Liver (tissue), 9 donors: ENCODE results near the gene NDUFB7. TPM values are rescaled to one million over a fixed set of nuclear protein-coding genes. Genes with fewer than 3 reads are reported as not detected.
"Not testable (repeated sequence)": the region's sequence is repeated elsewhere in the genome, so short reads cannot be mapped to it uniquely, and the experiment has no call there.

Source experiments
- DNase-seq: peaks from one replicate; pipeline ENCODE4 v3.0.0-alpha.2; 2017; ENCODE audit warnings: low spot score
- H3K27ac ChIP-seq, 2 donors: one replicate each; pipeline ENCODE4 v1.7.0; 2013; ENCODE audit warnings: inconsistent platforms in 2 of 2, low read length in 2 of 2, control low read depth in 1 of 2, low read depth in 1 of 2, mild to moderate bottlenecking in 1 of 2
- H3K27me3 ChIP-seq, 4 donors: one replicate each; pipeline versions ENCODE4 v1.6.1 to v1.7.0; 2013; ENCODE audit warnings: low read length in 3 of 4, inconsistent platforms in 1 of 4, mild to moderate bottlenecking in 1 of 4, moderate library complexity in 1 of 4; ENCODE audit not compliant: control insufficient read depth in 4 of 4, insufficient read depth in 4 of 4
- H3K36me3 ChIP-seq, 4 donors: one replicate each; pipeline versions ENCODE4 v1.6.1 to v1.7.0; 2013; ENCODE audit warnings: low read length in 3 of 4, mild to moderate bottlenecking in 3 of 4, low read depth in 1 of 4, moderate library complexity in 1 of 4; ENCODE audit not compliant: control insufficient read depth in 4 of 4, insufficient read depth in 3 of 4
- H3K4me1 ChIP-seq, 4 donors: one replicate each; pipeline versions ENCODE4 v1.6.1 to v1.7.0; 2013; ENCODE audit warnings: low read length in 3 of 4, mild to moderate bottlenecking in 3 of 4, moderate library complexity in 1 of 4; ENCODE audit not compliant: control insufficient read depth in 4 of 4, insufficient read depth in 4 of 4
- H3K4me3 ChIP-seq, 3 donors: one replicate each; pipeline versions ENCODE4 v1.6.1 to v1.7.0; 2013; ENCODE audit warnings: low read length in 3 of 3, control low read depth in 1 of 3, low read depth in 1 of 3, mild to moderate bottlenecking in 1 of 3
- H3K9ac ChIP-seq, 2 donors: one replicate each; pipeline ENCODE4 v1.7.0; 2013; ENCODE audit warnings: low read length in 2 of 2, mild to moderate bottlenecking in 2 of 2, moderate library complexity in 2 of 2, control low read depth in 1 of 2, low read depth in 1 of 2
- H3K9me3 ChIP-seq, 4 donors: one replicate each; pipeline versions ENCODE4 v1.6.1 to v1.7.0; 2013; ENCODE audit warnings: low read length in 3 of 4; ENCODE audit not compliant: control insufficient read depth in 4 of 4
- EGR1 ChIP-seq, 2 donors: IDR thresholded peaks; 2 replicates each; pipeline ENCODE4 v1.6.1; 2016 to 2018; ENCODE audit warnings: antibody characterized with exemption in 2 of 2, low read depth in 2 of 2
- FOXA2 ChIP-seq: IDR thresholded peaks from 2 replicates; pipeline ENCODE4 v1.6.1; 2016; ENCODE audit warnings: antibody characterized with exemption
- GABPA ChIP-seq, 2 donors: IDR thresholded peaks in 1 of 2; conservative IDR thresholded peaks in 1 of 2; 2 replicates each; pipeline ENCODE4 v1.6.1; 2016; ENCODE audit warnings: antibody characterized with exemption in 2 of 2, mild to moderate bottlenecking in 1 of 2, moderate library complexity in 1 of 2
- HNF4A ChIP-seq, 2 donors: conservative IDR thresholded peaks; 2 replicates each; pipeline ENCODE4 v1.6.1; 2016; ENCODE audit warnings: antibody characterized with exemption in 2 of 2, mild to moderate bottlenecking in 2 of 2
- HNF4G ChIP-seq: IDR thresholded peaks from 2 replicates; pipeline ENCODE4 v1.6.1; 2016; ENCODE audit warnings: antibody characterized with exemption
- NR2F2 ChIP-seq: IDR thresholded peaks from 2 replicates; pipeline ENCODE4 v1.6.1; 2016; ENCODE audit warnings: antibody characterized with exemption
- RAD21 ChIP-seq, 2 donors: IDR thresholded peaks; 2 replicates each; pipeline ENCODE4 v1.6.1; 2016; ENCODE audit warnings: antibody characterized with exemption in 2 of 2, mild to moderate bottlenecking in 2 of 2
- SP1 ChIP-seq: IDR thresholded peaks from 2 replicates; pipeline ENCODE4 v1.6.1; 2018; ENCODE audit warnings: antibody characterized with exemption, mild to moderate bottlenecking
- TAF1 ChIP-seq: conservative IDR thresholded peaks from 2 replicates; pipeline ENCODE4 v1.6.1; 2016; ENCODE audit warnings: antibody characterized with exemption, mild to moderate bottlenecking
- YY1 ChIP-seq: IDR thresholded peaks from 2 replicates; pipeline ENCODE4 v1.6.1; 2016; ENCODE audit warnings: antibody characterized with exemption, mild to moderate bottlenecking
- WGBS: extraction: QIAGEN DNeasy Blood & Tissue Kit; methylation state at CpG from one replicate; pipeline ENCODE4 v1.1.7; 2013; 5-methylcytosine and 5-hydroxymethylcytosine counted together
- polyA plus RNA-seq, 2 donors: library from polyadenylated mRNA; stranded (reverse) in 1 of 2; unstranded in 1 of 2; fragments of 200-250 nt in 1 of 2; fragments of >200 nt in 1 of 2; fragmentation: Nextera tagmentation in 1 of 2; extraction: Ambion mirVana in 1 of 2; gene quantifications; one replicate each; pipeline versions ENCODE4 v1.2.1 to v1.2.3, GENCODE V29; 2013 to 2015
- total RNA-seq, 2 donors: library from RNA; depleted of rRNA; stranded (reverse); fragments of >200 nt; gene quantifications; one replicate each; pipeline ENCODE4 v1.2.3, GENCODE V29; 2014
- TF ChIP-seq, protein P1 (sequence below): IDR thresholded peaks from 2 replicates; pipeline ENCODE4 v1.6.1; 2016; ENCODE audit warnings: antibody characterized with exemption
- TF ChIP-seq, protein P2 (sequence below): IDR thresholded peaks from 2 replicates; pipeline ENCODE4 v1.6.1; 2016; ENCODE audit warnings: antibody characterized with exemption
- TF ChIP-seq, protein P3 (sequence below): IDR thresholded peaks from 2 replicates; pipeline ENCODE4 v1.6.1; 2016; ENCODE audit warnings: antibody characterized with exemption
- TF ChIP-seq, protein P4 (sequence below): fragments of 150-350 bp; IDR thresholded peaks from 2 replicates; pipeline ENCODE4 v1.5.1; 2017; ENCODE audit warnings: improper control_type of control experiment, low read depth, low read length; ENCODE audit not compliant: missing input control
- donor health status: healthy.
- donor health status: healthy.
- donor health status: healthy.
- donor health status: healthy.
- donor health status: healthy.

Gene NDUFB7
- total and polyA plus RNA-seq, 4 donors = 110 to 293 (median 252) TPM

DNA sequence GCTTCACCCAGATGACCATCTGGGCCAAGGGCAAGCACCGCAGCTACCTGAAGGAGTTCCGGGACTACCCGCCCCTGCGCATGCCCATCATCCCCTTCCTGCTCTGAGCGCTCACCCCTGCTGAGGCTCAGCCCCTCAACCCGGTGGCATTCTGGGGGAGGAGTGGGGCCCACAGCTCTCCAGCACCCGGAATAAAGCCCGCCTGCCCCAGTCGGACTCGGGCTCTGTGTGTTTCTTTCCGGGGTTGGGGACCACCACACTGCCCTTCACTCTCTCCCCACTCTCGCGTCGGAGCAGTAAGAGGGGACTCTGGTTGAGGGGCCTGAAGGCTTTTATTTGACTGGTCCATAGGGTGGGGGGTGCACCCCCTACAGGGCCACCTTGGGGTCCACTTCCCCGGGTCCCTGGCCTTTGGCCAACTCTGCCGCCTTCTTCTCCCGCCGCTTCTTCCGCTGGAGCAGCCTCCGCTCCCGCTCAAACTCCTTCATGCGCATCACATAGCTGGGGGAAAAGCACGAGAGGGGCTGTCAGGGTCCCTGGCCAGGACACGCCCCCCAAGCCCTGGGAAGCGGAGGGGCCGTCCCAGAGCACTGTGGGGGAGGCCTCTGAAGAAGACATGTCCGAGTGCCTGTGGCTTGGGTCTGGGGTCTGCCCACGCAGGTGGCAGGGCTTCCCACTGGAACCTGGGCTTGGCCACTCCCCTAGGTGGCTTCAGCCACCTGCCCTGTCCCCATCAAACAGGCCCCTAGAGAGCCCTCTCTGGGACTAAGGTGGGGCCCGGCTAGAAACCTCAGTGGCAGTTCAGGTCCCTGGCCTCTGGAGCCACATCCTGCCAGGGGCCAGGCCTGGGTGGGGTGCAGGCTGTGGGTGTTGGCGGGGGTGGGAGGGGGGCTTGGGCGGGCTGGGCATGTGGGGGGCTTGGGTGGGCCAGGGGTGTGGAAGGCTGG is 5.8 kb downstream of the NDUFB7 start:
- Histone ChIP-seq H3K4me1 (peaks cover 5 to 17% (median 12%) of the 10 kb centered on the region in 4 donors), H3K27me3 (no peaks in the 10 kb centered on the region), H3K4me3 (no peak overlapping the region), H3K9me3 (no peaks in the 10 kb centered on the region), H3K27ac (no peak overlapping the region), H3K36me3 (peaks cover 0 to 11% (median 1%) of the 10 kb centered on the region in 4 donors), H3K9ac (no peak overlapping the region)
- 91% methylated on average over 27 of the region's 31 CpGs for WGBS
- DNase-seq = no peak
- TF ChIP-seq YY1 (no peak), GABPA (IDR thresholded peaks at IDR 0.05 in 1 of 2, conservative IDR thresholded peaks at IDR 0.05 in 1 of 2) (no peak), SP1 (no peak)
- TF ChIP-seq, protein P1, sequence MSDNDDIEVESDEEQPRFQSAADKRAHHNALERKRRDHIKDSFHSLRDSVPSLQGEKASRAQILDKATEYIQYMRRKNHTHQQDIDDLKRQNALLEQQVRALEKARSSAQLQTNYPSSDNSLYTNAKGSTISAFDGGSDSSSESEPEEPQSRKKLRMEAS = no peak
- TF ChIP-seq, protein P2, sequence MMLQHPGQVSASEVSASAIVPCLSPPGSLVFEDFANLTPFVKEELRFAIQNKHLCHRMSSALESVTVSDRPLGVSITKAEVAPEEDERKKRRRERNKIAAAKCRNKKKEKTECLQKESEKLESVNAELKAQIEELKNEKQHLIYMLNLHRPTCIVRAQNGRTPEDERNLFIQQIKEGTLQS = no peak

DNA sequence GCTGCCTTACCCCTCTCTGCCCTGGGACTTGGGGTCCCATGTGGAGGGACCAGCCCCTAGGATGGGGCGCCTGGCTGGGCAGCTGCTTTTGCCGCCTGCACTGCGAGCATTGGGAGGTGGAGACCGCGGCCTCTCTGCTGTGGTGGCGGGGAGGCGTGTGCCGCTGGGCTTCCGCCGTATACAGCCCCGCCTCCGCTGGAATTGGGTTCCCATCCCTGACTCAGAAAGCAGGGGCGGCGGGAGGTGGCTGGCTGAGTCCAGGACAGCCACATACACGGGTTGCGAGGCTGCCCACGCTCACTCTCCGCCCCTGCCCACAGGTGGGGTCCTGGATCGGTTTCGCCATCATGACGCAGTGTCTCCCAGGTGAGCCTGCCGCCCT is 6.6 kb downstream of the NDUFB7 start:
- WGBS = 93% methylated on average over 22 of the region's 22 CpGs
- H3K4me1 ChIP-seq = peaks cover 0 to 17% (median 12%) of the 10 kb centered on the region in 4 donors
- H3K9me3 ChIP-seq = no peaks in the 10 kb centered on the region
- H3K27ac ChIP-seq = no peak overlapping the region
- H3K4me3 ChIP-seq = no peak overlapping the region
- no peak for TF ChIP-seq HNF4A (conservative IDR thresholded peaks at IDR 0.05)
- TF ChIP-seq, protein P2 = no peak
- TF ChIP-seq EGR1 (IDR thresholded peaks at IDR 0.05; ENCODE audit: low read depth in 2 of 2) = no peak
- H3K36me3 ChIP-seq = peaks cover 0 to 11% (median 1%) of the 10 kb centered on the region in 4 donors
- DNase-seq = no peak
- no peaks in the 10 kb centered on the region for H3K27me3 ChIP-seq
- no peak overlapping the region for H3K9ac ChIP-seq

DNA sequence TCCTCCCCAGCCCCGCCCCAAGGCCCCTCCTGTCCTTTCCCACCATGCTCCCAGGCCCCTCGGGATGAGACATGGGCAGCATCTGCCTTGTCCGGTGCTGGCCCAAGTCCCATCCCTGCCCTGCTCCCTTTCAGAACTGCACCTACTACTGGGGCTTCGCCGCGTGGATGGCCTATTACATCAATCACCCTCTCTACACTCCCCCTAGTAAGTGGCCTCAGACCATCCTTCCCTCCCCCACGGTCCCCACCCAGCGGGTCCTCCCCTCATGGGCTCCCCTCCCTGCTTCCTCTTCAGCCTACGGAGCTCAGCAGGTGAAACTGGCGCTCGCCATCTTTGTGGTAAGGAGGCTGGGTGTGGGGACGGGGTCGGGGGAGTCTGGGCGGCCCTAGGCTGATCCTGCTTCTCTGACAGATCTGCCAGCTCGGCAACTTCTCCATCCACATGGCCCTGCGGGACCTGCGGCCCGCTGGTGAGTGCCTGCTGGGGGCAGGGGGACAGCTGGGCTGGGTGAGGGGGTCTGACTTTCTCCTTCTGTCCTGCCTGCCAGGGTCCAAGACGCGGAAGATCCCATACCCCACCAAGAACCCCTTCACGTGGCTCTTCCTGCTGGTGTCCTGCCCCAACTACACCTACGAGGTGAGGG is 7.1 kb downstream of the NDUFB7 start:
- Histone ChIP-seq H3K4me1 (peaks cover 0 to 22% (median 17%) of the 10 kb centered on the region in 4 donors), H3K36me3 (peaks cover 0 to 11% (median 1%) of the 10 kb centered on the region in 4 donors)
- H3K27me3 ChIP-seq, H3K27ac ChIP-seq, DNase-seq, H3K9ac ChIP-seq, H3K4me3 ChIP-seq, H3K9me3 ChIP-seq: not testable (repeated sequence)
- 88% methylated on average over 22 of the region's 22 CpGs for WGBS

DNA sequence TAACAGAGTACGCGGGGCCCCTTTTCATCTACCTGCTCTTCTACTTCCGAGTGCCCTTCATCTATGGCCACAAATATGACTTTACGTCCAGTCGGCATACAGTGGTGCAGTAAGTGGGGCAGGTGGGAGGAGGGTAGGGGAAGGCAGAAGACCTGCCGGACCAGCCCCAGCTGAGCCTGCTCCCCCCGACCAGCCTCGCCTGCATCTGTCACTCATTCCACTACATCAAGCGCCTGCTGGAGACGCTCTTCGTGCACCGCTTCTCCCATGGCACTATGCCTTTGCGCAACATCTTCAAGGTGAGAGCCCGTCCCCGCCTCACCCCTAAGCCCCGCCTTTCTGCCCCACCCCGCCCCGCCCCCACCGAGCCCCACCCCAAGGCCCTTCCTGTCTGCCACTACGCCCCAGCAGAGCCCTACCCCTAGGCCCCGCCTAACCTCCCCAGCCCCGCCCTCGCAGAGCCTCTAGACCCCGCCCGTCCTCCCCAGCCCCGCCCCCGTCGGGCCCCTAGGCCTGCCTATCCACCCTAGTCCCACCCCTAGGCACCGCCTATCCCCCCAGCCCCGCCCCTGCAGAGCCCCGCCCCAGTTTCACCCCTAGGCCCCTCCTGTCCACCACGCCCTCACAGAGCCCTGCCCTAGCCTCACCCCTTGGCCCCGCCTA is 7.7 kb downstream of the NDUFB7 start:
- 81% methylated on average over 33 of the region's 33 CpGs for WGBS
- H3K27ac ChIP-seq = no peak overlapping the region
- no peak for TF ChIP-seq TAF1
- TF ChIP-seq HNF4G = no peak
- TF ChIP-seq, protein P1 = no peak
- TF ChIP-seq, protein P3, sequence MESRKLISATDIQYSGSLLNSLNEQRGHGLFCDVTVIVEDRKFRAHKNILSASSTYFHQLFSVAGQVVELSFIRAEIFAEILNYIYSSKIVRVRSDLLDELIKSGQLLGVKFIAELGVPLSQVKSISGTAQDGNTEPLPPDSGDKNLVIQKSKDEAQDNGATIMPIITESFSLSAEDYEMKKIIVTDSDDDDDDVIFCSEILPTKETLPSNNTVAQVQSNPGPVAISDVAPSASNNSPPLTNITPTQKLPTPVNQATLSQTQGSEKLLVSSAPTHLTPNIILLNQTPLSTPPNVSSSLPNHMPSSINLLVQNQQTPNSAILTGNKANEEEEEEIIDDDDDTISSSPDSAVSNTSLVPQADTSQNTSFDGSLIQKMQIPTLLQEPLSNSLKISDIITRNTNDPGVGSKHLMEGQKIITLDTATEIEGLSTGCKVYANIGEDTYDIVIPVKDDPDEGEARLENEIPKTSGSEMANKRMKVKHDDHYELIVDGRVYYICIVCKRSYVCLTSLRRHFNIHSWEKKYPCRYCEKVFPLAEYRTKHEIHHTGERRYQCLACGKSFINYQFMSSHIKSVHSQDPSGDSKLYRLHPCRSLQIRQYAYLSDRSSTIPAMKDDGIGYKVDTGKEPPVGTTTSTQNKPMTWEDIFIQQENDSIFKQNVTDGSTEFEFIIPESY = no peak
- TF ChIP-seq FOXA2 = no peak
- no peak for TF ChIP-seq RAD21 (IDR thresholded peaks at IDR 0.05)
- TF ChIP-seq, protein P2 = no peak
- no peak for TF ChIP-seq HNF4A (conservative IDR thresholded peaks at IDR 0.05)
- no peak for TF ChIP-seq NR2F2
- TF ChIP-seq, protein P4, sequence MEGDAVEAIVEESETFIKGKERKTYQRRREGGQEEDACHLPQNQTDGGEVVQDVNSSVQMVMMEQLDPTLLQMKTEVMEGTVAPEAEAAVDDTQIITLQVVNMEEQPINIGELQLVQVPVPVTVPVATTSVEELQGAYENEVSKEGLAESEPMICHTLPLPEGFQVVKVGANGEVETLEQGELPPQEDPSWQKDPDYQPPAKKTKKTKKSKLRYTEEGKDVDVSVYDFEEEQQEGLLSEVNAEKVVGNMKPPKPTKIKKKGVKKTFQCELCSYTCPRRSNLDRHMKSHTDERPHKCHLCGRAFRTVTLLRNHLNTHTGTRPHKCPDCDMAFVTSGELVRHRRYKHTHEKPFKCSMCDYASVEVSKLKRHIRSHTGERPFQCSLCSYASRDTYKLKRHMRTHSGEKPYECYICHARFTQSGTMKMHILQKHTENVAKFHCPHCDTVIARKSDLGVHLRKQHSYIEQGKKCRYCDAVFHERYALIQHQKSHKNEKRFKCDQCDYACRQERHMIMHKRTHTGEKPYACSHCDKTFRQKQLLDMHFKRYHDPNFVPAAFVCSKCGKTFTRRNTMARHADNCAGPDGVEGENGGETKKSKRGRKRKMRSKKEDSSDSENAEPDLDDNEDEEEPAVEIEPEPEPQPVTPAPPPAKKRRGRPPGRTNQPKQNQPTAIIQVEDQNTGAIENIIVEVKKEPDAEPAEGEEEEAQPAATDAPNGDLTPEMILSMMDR = no peak
- no peak for TF ChIP-seq EGR1 (IDR thresholded peaks at IDR 0.05; ENCODE audit: low read depth in 2 of 2)

More for the DNA sequence above, 7.7 kb downstream of the NDUFB7 start:
- no peaks in the 10 kb centered on the region for H3K27me3 ChIP-seq
- peaks cover 0 to 24% (median 17%) of the 10 kb centered on the region in 4 donors for H3K4me1 ChIP-seq
- no peak overlapping the region for H3K9ac ChIP-seq
- no peaks in the 10 kb centered on the region for H3K9me3 ChIP-seq
- no peak overlapping the region for H3K4me3 ChIP-seq
- H3K36me3 ChIP-seq = peaks cover 0 to 11% (median 1%) of the 10 kb centered on the region in 4 donors
- DNase-seq = peak; percentile 57
